NCI-H2029 (cell line): ENCODE measurements around the gene ZFAND3.
"Not testable (repeated sequence)": the region's sequence is repeated elsewhere in the genome, so short reads cannot be mapped to it uniquely, and the experiment has no call there.

Experiments used
- DNase-seq: peaks from one replicate; lab custom pipeline; 2025; lab: John Stamatoyannopoulos, UW

Gene ZFAND3

GRCh38 chr6:38049861-38050397 lies 230.4 kb downstream of the ZFAND3 start:
- DNase-seq: not testable (repeated sequence)

- no peak for DNase-seq
Observed at GRCh38 chr6:38051819-38052434, 232.4 kb downstream of the ZFAND3 start.

GRCh38 chr6:38054527-38055202 lies 235.1 kb downstream of the ZFAND3 start:
- DNase-seq: no peak

- DNase-seq: no peak
Observed at GRCh38 chr6:38055203-38055589, 235.7 kb downstream of the ZFAND3 start.

- DNase-seq: no peak
Observed at GRCh38 chr6:38056361-38056760, 236.8 kb downstream of the ZFAND3 start.

- DNase-seq: peak; percentile 8
Observed at GRCh38 chr6:38057994-38058393, 238.5 kb downstream of the ZFAND3 start.

- DNase-seq: no peak
Observed at GRCh38 chr6:38062066-38062465, 242.5 kb downstream of the ZFAND3 start.

GRCh38 chr6:38063973-38064372 lies 244.4 kb downstream of the ZFAND3 start:
- DNase-seq: no peak

- DNase-seq: no peak
Observed at GRCh38 chr6:38064431-38064830, 244.9 kb downstream of the ZFAND3 start.

- no peak for DNase-seq
Observed at GRCh38 chr6:38065734-38066305, 246.3 kb downstream of the ZFAND3 start.

- DNase-seq: peak; percentile 9
Observed at GRCh38 chr6:38067263-38067980, 247.9 kb downstream of the ZFAND3 start.

GRCh38 chr6:38068854-38069590 lies 249.5 kb downstream of the ZFAND3 start:
- no peak for DNase-seq

- no peak for DNase-seq
Observed at GRCh38 chr6:38077488-38078030, 258.0 kb downstream of the ZFAND3 start.

- DNase-seq: no peak
Observed at GRCh38 chr6:38078671-38079070, 259.1 kb downstream of the ZFAND3 start.

GRCh38 chr6:38079107-38079506 lies 259.6 kb downstream of the ZFAND3 start:
- no peak for DNase-seq

- no peak for DNase-seq
Observed at GRCh38 chr6:38079537-38079936, 260.0 kb downstream of the ZFAND3 start.

- DNase-seq: no peak
Observed at GRCh38 chr6:38080360-38080759, 260.8 kb downstream of the ZFAND3 start.

GRCh38 chr6:38080889-38081288 lies 261.4 kb downstream of the ZFAND3 start:
- DNase-seq: no peak

- DNase-seq: no peak
Observed at GRCh38 chr6:38085031-38085430, 265.5 kb downstream of the ZFAND3 start.

GRCh38 chr6:38086346-38086745 lies 266.8 kb downstream of the ZFAND3 start:
- no peak for DNase-seq

- DNase-seq: no peak
Observed at GRCh38 chr6:38088010-38088409, 268.5 kb downstream of the ZFAND3 start.

GRCh38 chr6:38088829-38089228 lies 269.3 kb downstream of the ZFAND3 start:
- no peak for DNase-seq
